ENCODE data around the gene FAM170B.

- TF ChIP-seq CTCF (IDR thresholded peaks at IDR 0.05) (no peak), JUND (IDR thresholded peaks at IDR 0.05) (no peak), MXI1 (IDR thresholded peaks at IDR 0.05; ENCODE audit: low read depth, low read length) (no peak), YY1 (IDR thresholded peaks at IDR 0.05; ENCODE audit: low read depth) (no peak), IRF3 (IDR thresholded peaks at IDR 0.05; ENCODE audit: low read depth, low read length) (no peak), ZBTB33 (IDR thresholded peaks at IDR 0.05; ENCODE audit: borderline replicate concordance, low read depth) (no peak), EP300 (IDR thresholded peaks at IDR 0.05; ENCODE audit: borderline replicate concordance in 1 of 2, low read depth in 1 of 2, low read length in 1 of 2) (no peak), TAF1 (IDR thresholded peaks at IDR 0.05; ENCODE audit: borderline replicate concordance, low read depth, low read length) (no peak)
- TF ChIP-seq, protein P1, sequence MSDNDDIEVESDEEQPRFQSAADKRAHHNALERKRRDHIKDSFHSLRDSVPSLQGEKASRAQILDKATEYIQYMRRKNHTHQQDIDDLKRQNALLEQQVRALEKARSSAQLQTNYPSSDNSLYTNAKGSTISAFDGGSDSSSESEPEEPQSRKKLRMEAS (IDR thresholded peaks at IDR 0.05; ENCODE audit: low read depth): no peak
These were observed 41.2 kb upstream of the FAM170B start for GRCh38 chr10:49174926-49175500.

All from SK-N-SH (cell line).